ENCODE results near the gene TUNAR.

DNA sequence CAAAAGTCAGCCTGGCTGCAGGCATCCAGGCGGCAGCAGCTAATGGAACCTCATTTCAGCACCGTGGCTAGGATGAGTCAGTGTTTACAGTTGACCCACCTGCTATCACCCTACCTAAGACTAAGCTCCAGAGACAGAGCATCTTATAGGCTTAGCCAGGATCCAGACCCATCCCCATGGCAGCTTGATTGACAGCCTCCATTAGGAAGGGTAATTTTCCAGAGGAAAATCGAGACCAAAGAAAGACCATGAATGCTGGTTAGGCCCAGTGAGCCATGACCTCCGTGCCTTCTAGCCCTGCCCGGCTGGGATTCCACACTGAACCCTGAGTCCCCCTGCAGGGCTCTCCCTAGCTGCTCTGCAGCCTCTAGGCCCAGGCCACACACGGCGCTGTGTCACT is 38.7 kb downstream of the TUNAR start:
- no peak for TF ChIP-seq POLR2A (IDR thresholded peaks at IDR 0.05)
- TF ChIP-seq, protein P1, sequence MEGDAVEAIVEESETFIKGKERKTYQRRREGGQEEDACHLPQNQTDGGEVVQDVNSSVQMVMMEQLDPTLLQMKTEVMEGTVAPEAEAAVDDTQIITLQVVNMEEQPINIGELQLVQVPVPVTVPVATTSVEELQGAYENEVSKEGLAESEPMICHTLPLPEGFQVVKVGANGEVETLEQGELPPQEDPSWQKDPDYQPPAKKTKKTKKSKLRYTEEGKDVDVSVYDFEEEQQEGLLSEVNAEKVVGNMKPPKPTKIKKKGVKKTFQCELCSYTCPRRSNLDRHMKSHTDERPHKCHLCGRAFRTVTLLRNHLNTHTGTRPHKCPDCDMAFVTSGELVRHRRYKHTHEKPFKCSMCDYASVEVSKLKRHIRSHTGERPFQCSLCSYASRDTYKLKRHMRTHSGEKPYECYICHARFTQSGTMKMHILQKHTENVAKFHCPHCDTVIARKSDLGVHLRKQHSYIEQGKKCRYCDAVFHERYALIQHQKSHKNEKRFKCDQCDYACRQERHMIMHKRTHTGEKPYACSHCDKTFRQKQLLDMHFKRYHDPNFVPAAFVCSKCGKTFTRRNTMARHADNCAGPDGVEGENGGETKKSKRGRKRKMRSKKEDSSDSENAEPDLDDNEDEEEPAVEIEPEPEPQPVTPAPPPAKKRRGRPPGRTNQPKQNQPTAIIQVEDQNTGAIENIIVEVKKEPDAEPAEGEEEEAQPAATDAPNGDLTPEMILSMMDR (IDR thresholded peaks at IDR 0.05): no peak
